Trophoblast cell (in vitro differentiated cells and primary cell): ENCODE results near the gene OTUD3.
"Not testable (repeated sequence)": the region's sequence is repeated elsewhere in the genome, so short reads cannot be mapped to it uniquely, and the experiment has no call there.

Experiments used
- DNase-seq, 2 donors: peaks; one replicate each; pipeline ENCODE4 v3.0.0-alpha.2; 2016
- H2AFZ ChIP-seq: 2 replicates; pipeline ENCODE4 v1.6.1; 2013; ENCODE audit warnings: low read length, moderate library complexity, mild to moderate bottlenecking; ENCODE audit not compliant: insufficient read depth, poor library complexity
- H2AK5ac ChIP-seq: 2 replicates; pipeline ENCODE4 v1.6.1; 2013; ENCODE audit warnings: mild to moderate bottlenecking, low read length
- H2BK120ac ChIP-seq: 2 replicates; pipeline ENCODE4 v1.6.1; 2013; ENCODE audit warnings: low read length, mild to moderate bottlenecking, moderate library complexity; ENCODE audit not compliant: insufficient read depth, poor library complexity
- H2BK12ac ChIP-seq: 2 replicates; pipeline ENCODE4 v1.6.1; 2013; ENCODE audit warnings: mild to moderate bottlenecking, low read length, moderate library complexity
- H2BK5ac ChIP-seq: 2 replicates; pipeline ENCODE4 v1.6.1; 2013; ENCODE audit warnings: low read length, low read depth, moderate library complexity, mild to moderate bottlenecking; ENCODE audit not compliant: poor library complexity
- H3K14ac ChIP-seq: 2 replicates; pipeline ENCODE4 v1.6.1; 2013; ENCODE audit warnings: mild to moderate bottlenecking, low read length
- H3K18ac ChIP-seq: 2 replicates; pipeline ENCODE4 v1.6.1; 2013; ENCODE audit warnings: mild to moderate bottlenecking, low read length
- H3K23ac ChIP-seq: 2 replicates; pipeline ENCODE4 v1.6.1; 2013; ENCODE audit warnings: low read length
- H3K27ac ChIP-seq: 2 replicates; pipeline ENCODE4 v1.5.1; 2013; ENCODE audit warnings: low read depth, mild to moderate bottlenecking, inconsistent platforms, low read length, moderate library complexity
- H3K27me3 ChIP-seq: 2 replicates; pipeline ENCODE4 v1.6.1; 2013; ENCODE audit warnings: inconsistent platforms, mild to moderate bottlenecking, low read length, moderate library complexity; ENCODE audit not compliant: insufficient read depth
- H3K36me3 ChIP-seq, 2 experiments: 1 replicate in 1 of 2; 2 replicates in 1 of 2; pipeline ENCODE4 v1.6.1; 2013; ENCODE audit warnings: low read length in 2 of 2, mild to moderate bottlenecking in 2 of 2, moderate library complexity in 1 of 2; ENCODE audit not compliant: insufficient read depth in 2 of 2, control insufficient read depth in 1 of 2
- H3K4ac ChIP-seq: 2 replicates; pipeline ENCODE4 v1.6.1; 2013; ENCODE audit warnings: low read depth, mild to moderate bottlenecking, low read length, moderate library complexity
- H3K4me1 ChIP-seq, 2 experiments: 1 replicate in 1 of 2; 2 replicates in 1 of 2; pipeline ENCODE4 v1.6.1; 2013; ENCODE audit warnings: low read length in 2 of 2, mild to moderate bottlenecking in 2 of 2, moderate library complexity in 1 of 2; ENCODE audit not compliant: insufficient read depth in 2 of 2, control insufficient read depth in 1 of 2
- H3K4me2 ChIP-seq: 2 replicates; pipeline ENCODE4 v1.6.1; 2013; ENCODE audit warnings: inconsistent platforms, mild to moderate bottlenecking, low read length, moderate library complexity
- H3K4me3 ChIP-seq: 2 replicates; pipeline ENCODE4 v1.5.1; 2013; ENCODE audit warnings: mild to moderate bottlenecking, low read depth, low read length, inconsistent platforms
- H3K79me1 ChIP-seq: one replicate; pipeline ENCODE4 v1.6.1; 2013; ENCODE audit warnings: low read length
- H3K79me2 ChIP-seq: 2 replicates; pipeline ENCODE4 v1.6.1; 2013; ENCODE audit warnings: low read length, mild to moderate bottlenecking; ENCODE audit not compliant: control insufficient read depth, insufficient read depth, poor library complexity
- H3K9ac ChIP-seq: 2 replicates; pipeline ENCODE4 v1.6.1; 2013; ENCODE audit warnings: mild to moderate bottlenecking, low read length
- H3K9me3 ChIP-seq: 2 replicates; pipeline ENCODE4 v1.6.1; 2013; ENCODE audit warnings: low read depth, mild to moderate bottlenecking, control low read depth, inconsistent platforms, low read length; ENCODE audit not compliant: insufficient read depth
- H4K12ac ChIP-seq: 2 replicates; pipeline ENCODE4 v1.6.1; 2013; ENCODE audit warnings: low read depth, mild to moderate bottlenecking, low read length, moderate library complexity
- H4K8ac ChIP-seq: 2 replicates; pipeline ENCODE4 v1.6.1; 2013; ENCODE audit warnings: low read depth, mild to moderate bottlenecking, low read length, moderate library complexity
- H4K91ac ChIP-seq: one replicate; pipeline ENCODE4 v1.6.1; 2013; ENCODE audit warnings: low read depth, mild to moderate bottlenecking, low read length, moderate library complexity
- WGBS: extraction: QIAGEN DNeasy Blood & Tissue Kit; methylation state at CpG from one replicate; pipeline ENCODE4 v1.1.7; 2013; ENCODE audit warnings: missing lambda C conversion rate; ENCODE audit not compliant: insufficient read length, insufficient coverage; ENCODE audit errors: extremely low coverage; 5-methylcytosine and 5-hydroxymethylcytosine counted together

OTUD3 gene

DNA sequence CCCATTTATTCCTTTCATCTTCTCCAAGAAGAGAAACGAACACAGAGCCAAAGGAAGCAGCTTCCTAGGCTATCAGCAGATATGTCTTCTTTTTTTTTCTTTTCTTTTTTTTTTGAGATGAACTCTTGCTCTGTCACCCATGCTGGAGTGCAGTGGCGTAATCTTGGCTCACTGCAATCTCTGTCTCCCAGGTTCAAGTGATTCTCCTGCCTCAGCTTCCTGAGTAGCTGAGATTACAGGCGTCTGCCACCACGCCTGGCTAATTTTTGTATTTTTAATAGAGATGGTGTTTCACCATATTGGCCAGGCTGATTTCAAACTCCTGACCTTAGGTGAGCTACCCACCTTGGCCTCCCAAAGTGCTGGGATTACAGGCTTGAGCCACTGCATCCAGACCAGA is 13.6 kb upstream of the OTUD3 start:
- not testable (repeated sequence) for H2BK5ac ChIP-seq, H3K4me1 ChIP-seq, H4K8ac ChIP-seq, H3K79me2 ChIP-seq, H3K9ac ChIP-seq, H3K79me1 ChIP-seq, DNase-seq, H3K23ac ChIP-seq, H3K27ac ChIP-seq, H3K4ac ChIP-seq, H3K18ac ChIP-seq, H4K12ac ChIP-seq, H3K27me3 ChIP-seq, H2AK5ac ChIP-seq, H2BK120ac ChIP-seq, H3K4me2 ChIP-seq, H3K9me3 ChIP-seq, H3K36me3 ChIP-seq, H2BK12ac ChIP-seq, H4K91ac ChIP-seq, H2AFZ ChIP-seq, H3K14ac ChIP-seq, H3K4me3 ChIP-seq
- WGBS: no CpG with 5 or more reads among the region's 4 CpGs

DNA sequence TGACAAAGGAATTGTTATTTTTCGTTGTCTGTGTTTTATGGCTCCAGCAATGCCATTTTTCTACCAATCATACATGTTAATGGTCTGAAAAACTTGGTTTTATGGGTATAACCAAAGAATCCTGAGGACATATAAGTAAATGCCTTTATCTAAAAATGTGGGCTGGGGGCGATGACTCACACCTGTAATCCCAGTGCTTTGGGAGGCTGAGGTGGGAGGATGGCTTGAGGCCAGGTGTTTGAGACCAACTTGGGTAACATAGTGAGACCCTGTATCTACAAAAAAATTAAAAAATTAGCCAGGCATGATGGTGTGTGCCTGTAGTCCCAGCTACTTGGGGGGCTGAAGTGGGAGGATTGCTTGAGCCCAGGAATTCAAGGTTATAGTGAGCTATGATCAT is 12.7 kb upstream of the OTUD3 start:
- WGBS: no CpG with 5 or more reads among the region's 2 CpGs
- not testable (repeated sequence) for H3K4me1 ChIP-seq, H2BK12ac ChIP-seq, H3K18ac ChIP-seq, H2BK120ac ChIP-seq, H3K4me3 ChIP-seq, H2BK5ac ChIP-seq, H3K79me1 ChIP-seq, H4K91ac ChIP-seq, H3K9me3 ChIP-seq, H3K14ac ChIP-seq, H3K23ac ChIP-seq, H3K9ac ChIP-seq, H3K36me3 ChIP-seq, H3K27me3 ChIP-seq, H4K12ac ChIP-seq, H2AK5ac ChIP-seq, H3K79me2 ChIP-seq, H4K8ac ChIP-seq, H2AFZ ChIP-seq, H3K27ac ChIP-seq, H3K4me2 ChIP-seq, H3K4ac ChIP-seq
- DNase-seq: peak in 1 of 2 donors; percentile 32

DNA sequence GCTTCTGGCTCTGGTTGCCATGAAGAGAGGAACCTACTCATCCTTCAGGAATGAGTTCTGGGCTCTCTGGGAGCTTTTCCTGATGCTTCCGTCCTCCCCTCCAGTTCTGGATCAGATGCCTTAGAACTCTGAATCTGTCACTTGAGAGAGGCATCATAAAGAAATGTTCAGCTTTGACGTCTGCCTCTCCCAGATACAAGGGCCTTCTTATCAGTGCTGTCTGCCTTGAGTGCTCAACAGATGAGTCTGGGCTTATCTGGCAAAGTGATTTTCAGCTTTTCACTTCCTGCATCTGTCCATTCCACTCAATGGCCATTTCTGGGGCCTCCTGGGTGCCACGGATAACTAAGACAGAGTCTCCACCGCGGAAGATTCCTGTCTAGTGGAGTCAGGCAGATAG is 12.3 kb upstream of the OTUD3 start:
- Histone ChIP-seq H2AFZ (peak overlapping the region; percentile 4), H4K12ac (no peak overlapping the region), H3K18ac (no peak overlapping the region), H2BK120ac (no peak overlapping the region), H4K91ac (no peak overlapping the region), H2BK12ac (no peak overlapping the region), H4K8ac (no peak overlapping the region), H3K27ac (no peak overlapping the region), H3K79me2 (no peaks in the 10 kb centered on the region), H3K23ac (no peak overlapping the region), H3K14ac (no peak overlapping the region), H3K36me3 (no peaks in the 10 kb centered on the region), H2AK5ac (no peak overlapping the region), H3K79me1 (peaks cover 6% of the 10 kb centered on the region), H3K4me3 (no peak overlapping the region), H3K9ac (no peak overlapping the region), H3K4me1 (peaks cover 0 to 3% of the 10 kb centered on the region in 2 experiments), H2BK5ac (no peak overlapping the region), H3K4ac (no peak overlapping the region), H3K4me2 (no peak overlapping the region), H3K9me3 (no peaks in the 10 kb centered on the region), H3K27me3 (no peaks in the 10 kb centered on the region)
- no CpG with 5 or more reads among the region's 5 CpGs for WGBS
- DNase-seq: peak; percentile 85 to 91

DNA sequence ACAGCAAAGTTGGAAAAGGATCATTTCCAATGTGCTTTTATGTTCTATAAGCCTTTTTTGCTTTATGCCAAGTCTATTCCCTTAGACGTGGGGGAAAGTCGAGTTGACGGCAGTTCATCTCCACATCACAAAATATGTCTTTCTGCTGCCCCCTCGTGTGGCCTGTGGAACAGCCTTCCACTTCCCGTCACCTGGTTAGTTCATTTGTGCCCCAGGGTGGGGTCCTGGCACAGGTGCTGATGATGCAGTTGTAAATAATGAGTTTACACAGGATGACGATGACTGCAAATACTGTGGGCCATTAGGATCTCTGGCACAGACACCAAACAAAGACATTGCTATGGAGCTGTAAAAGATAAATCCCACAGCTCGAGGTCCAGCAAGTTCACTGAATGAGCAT is 10.0 kb upstream of the OTUD3 start:
- H4K12ac ChIP-seq: no peak overlapping the region
- H3K9ac ChIP-seq: no peak overlapping the region
- H2BK120ac ChIP-seq: no peak overlapping the region
- H3K9me3 ChIP-seq: no peaks in the 10 kb centered on the region
- H4K91ac ChIP-seq: no peak overlapping the region
- no peak overlapping the region for H3K4me2 ChIP-seq
- H3K27ac ChIP-seq: no peak overlapping the region
- no peak overlapping the region for H2AFZ ChIP-seq
- DNase-seq: peak in 1 of 2 donors; percentile 43
- H3K36me3 ChIP-seq: no peaks in the 10 kb centered on the region
- no peak overlapping the region for H3K4ac ChIP-seq
- H3K79me1 ChIP-seq: peaks cover 6% of the 10 kb centered on the region
- H3K27me3 ChIP-seq: no peaks in the 10 kb centered on the region
- no peak overlapping the region for H3K14ac ChIP-seq
- no peak overlapping the region for H3K4me3 ChIP-seq
- WGBS: no CpG with 5 or more reads among the region's 7 CpGs
- no peak overlapping the region for H2BK12ac ChIP-seq
- no peak overlapping the region for H3K23ac ChIP-seq
- H2AK5ac ChIP-seq: no peak overlapping the region
- H4K8ac ChIP-seq: no peak overlapping the region
- peaks cover 0 to 3% of the 10 kb centered on the region in 2 experiments for H3K4me1 ChIP-seq
- H3K79me2 ChIP-seq: no peaks in the 10 kb centered on the region
- H3K18ac ChIP-seq: no peak overlapping the region
- H2BK5ac ChIP-seq: no peak overlapping the region
